Fibroblast of mammary gland (primary cell): ENCODE measurements around the gene PSMC4.
A peak's percentile ranks its signal among the peaks of the same experiment; 100 is the strongest.

Source experiments
- DNase-seq: peaks from one replicate; pipeline ENCODE4 v3.0.0-alpha.2; 2010; ENCODE audit warnings: low read depth
- H3K4me3 ChIP-seq: 2 replicates; pipeline ENCODE4 v1.5.1; 2011; ENCODE audit warnings: low read depth, mild to moderate bottlenecking, low read length, moderate library complexity; ENCODE audit not compliant: control insufficient read depth
- CTCF ChIP-seq: conservative IDR thresholded peaks from 2 replicates; pipeline ENCODE4 v1.5.1; 2011; ENCODE audit warnings: low read depth, low read length, inconsistent platforms; ENCODE audit not compliant: control insufficient read depth, insufficient read depth

Gene PSMC4

GRCh38 chr19:39983695-39984300, 12.8 kb downstream of the PSMC4 start:
- DNase-seq: no peak
- no peak overlapping the region for H3K4me3 ChIP-seq
- no peak for TF ChIP-seq CTCF

GRCh38 chr19:39986643-39987042, 15.7 kb downstream of the PSMC4 start:
- DNase-seq: no peak
- TF ChIP-seq CTCF: no peak

GRCh38 chr19:39987167-39987566, 16.2 kb downstream of the PSMC4 start:
- H3K4me3 ChIP-seq: no peak overlapping the region
- TF ChIP-seq CTCF: no peak
- no peak for DNase-seq

More at GRCh38 chr19:39986643-39987042, 15.7 kb downstream of the PSMC4 start:
- no peak overlapping the region for H3K4me3 ChIP-seq

GRCh38 chr19:39987596-39987995, 16.6 kb downstream of the PSMC4 start:
- no peak overlapping the region for H3K4me3 ChIP-seq

GRCh38 chr19:39993605-39994004, 22.6 kb downstream of the PSMC4 start:
- no peak for DNase-seq
- H3K4me3 ChIP-seq: no peak overlapping the region
- no peak for TF ChIP-seq CTCF

More at GRCh38 chr19:39987596-39987995, 16.6 kb downstream of the PSMC4 start:
- no peak for DNase-seq
- no peak for TF ChIP-seq CTCF

GRCh38 chr19:39994361-39994760, 23.4 kb downstream of the PSMC4 start:
- no peak for DNase-seq
- TF ChIP-seq CTCF: no peak
- no peak overlapping the region for H3K4me3 ChIP-seq

- TF ChIP-seq CTCF: no peak
- peak overlapping the region; percentile 89 for H3K4me3 ChIP-seq
Observed at GRCh38 chr19:39995794-39996193, 24.8 kb downstream of the PSMC4 start.

More at GRCh38 chr19:39995794-39996193, 24.8 kb downstream of the PSMC4 start:
- DNase-seq: no peak
